IMR-90 (cell line): ENCODE results near the gene SYNGR2. TPM values are rescaled to one million over a fixed set of nuclear protein-coding genes. Genes with fewer than 3 reads are reported as not detected.

Source experiments
- BHLHE40 ChIP-seq: fragments of 150-350 bp; IDR thresholded peaks from 2 replicates; pipeline ENCODE4 v1.6.1; 2016; ENCODE audit warnings: mild to moderate bottlenecking, low read depth, low read length
- polyA plus RNA-seq, 3 experiments: library from polyadenylated mRNA; depleted of rRNA; stranded (reverse); fragments of >200 nt; gene quantifications; 2 replicates each; pipeline ENCODE4 v1.2.3, GENCODE V29; 2012; ENCODE audit warnings: low replicate concordance in 1 of 3
- total RNA-seq: library from RNA; depleted of rRNA; stranded (reverse); fragments of >200 nt; gene quantifications from 2 replicates; pipeline ENCODE4 v1.2.3, GENCODE V29; 2012
- TF ChIP-seq, protein P1 (sequence below): fragments of 150-350 bp; IDR thresholded peaks from 2 replicates; pipeline ENCODE4 v1.6.1; 2016; ENCODE audit warnings: low read depth, mild to moderate bottlenecking, low read length, moderate library complexity, borderline replicate concordance

The SYNGR2 gene
- total and polyA plus RNA-seq, 2 of the 4 experiments (the other 2 are of a cell fraction): 11.1 to 63.1 TPM

- TF ChIP-seq, protein P1, sequence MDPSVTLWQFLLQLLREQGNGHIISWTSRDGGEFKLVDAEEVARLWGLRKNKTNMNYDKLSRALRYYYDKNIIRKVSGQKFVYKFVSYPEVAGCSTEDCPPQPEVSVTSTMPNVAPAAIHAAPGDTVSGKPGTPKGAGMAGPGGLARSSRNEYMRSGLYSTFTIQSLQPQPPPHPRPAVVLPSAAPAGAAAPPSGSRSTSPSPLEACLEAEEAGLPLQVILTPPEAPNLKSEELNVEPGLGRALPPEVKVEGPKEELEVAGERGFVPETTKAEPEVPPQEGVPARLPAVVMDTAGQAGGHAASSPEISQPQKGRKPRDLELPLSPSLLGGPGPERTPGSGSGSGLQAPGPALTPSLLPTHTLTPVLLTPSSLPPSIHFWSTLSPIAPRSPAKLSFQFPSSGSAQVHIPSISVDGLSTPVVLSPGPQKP: no peak
- TF ChIP-seq BHLHE40: no peak
Measured at GRCh38 chr17:78140169-78141051, 28.0 kb upstream of the SYNGR2 start (continued).
